ENCODE results near the gene MYO6.

DNA sequence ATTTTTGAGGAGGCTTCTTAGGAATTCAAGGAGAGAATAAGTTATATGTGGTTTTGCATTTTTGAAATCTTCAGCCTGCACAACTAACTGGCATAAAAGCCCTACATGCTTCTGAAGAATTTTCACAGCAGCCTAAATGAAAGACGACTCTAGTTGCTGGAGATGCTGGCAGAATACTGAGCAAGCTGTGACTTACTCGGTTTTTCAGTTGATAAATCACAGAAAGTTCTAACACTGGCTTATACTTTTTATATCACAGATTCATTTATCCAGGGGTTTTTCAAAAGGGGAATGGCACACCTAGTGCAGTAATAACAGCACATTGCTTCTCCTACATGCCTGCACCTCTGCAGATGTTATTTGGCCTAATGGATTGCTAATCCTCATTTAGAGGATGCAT is 188.8 kb downstream of the MYO6 start:
- TF ChIP-seq, protein P1, sequence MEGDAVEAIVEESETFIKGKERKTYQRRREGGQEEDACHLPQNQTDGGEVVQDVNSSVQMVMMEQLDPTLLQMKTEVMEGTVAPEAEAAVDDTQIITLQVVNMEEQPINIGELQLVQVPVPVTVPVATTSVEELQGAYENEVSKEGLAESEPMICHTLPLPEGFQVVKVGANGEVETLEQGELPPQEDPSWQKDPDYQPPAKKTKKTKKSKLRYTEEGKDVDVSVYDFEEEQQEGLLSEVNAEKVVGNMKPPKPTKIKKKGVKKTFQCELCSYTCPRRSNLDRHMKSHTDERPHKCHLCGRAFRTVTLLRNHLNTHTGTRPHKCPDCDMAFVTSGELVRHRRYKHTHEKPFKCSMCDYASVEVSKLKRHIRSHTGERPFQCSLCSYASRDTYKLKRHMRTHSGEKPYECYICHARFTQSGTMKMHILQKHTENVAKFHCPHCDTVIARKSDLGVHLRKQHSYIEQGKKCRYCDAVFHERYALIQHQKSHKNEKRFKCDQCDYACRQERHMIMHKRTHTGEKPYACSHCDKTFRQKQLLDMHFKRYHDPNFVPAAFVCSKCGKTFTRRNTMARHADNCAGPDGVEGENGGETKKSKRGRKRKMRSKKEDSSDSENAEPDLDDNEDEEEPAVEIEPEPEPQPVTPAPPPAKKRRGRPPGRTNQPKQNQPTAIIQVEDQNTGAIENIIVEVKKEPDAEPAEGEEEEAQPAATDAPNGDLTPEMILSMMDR (tag by site-specific recombination; IDR thresholded peaks at IDR 0.05) = no peak
- TF ChIP-seq ZNF324 (tag by site-specific recombination; IDR thresholded peaks at IDR 0.05) (no peak), ZBTB48 (tag by site-specific recombination; IDR thresholded peaks at IDR 0.05) (no peak), ZNF404 (tag by site-specific recombination; IDR thresholded peaks at IDR 0.05) (no peak), ZNF292 (tag by site-specific recombination; IDR thresholded peaks at IDR 0.05; ENCODE audit: borderline replicate concordance, low read depth) (no peak), ZIC2 (tag by site-specific recombination; IDR thresholded peaks at IDR 0.05) (no peak), ZBTB21 (tag by site-specific recombination; IDR thresholded peaks at IDR 0.05) (no peak), SALL2 (tag by site-specific recombination; IDR thresholded peaks at IDR 0.05; ENCODE audit: borderline replicate concordance) (no peak)
- TF ChIP-seq, protein P2, sequence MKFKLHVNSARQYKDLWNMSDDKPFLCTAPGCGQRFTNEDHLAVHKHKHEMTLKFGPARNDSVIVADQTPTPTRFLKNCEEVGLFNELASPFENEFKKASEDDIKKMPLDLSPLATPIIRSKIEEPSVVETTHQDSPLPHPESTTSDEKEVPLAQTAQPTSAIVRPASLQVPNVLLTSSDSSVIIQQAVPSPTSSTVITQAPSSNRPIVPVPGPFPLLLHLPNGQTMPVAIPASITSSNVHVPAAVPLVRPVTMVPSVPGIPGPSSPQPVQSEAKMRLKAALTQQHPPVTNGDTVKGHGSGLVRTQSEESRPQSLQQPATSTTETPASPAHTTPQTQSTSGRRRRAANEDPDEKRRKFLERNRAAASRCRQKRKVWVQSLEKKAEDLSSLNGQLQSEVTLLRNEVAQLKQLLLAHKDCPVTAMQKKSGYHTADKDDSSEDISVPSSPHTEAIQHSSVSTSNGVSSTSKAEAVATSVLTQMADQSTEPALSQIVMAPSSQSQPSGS (tag by site-specific recombination; IDR thresholded peaks at IDR 0.05; ENCODE audit: low read depth) = no peak
